Hematopoietic multipotent progenitor cell treated with erythropoietin and hydrocortisone succinate and interleukin-3 and kit ligand, for 15 days (in vitro differentiated cells): ENCODE data around the gene EIF3F.

Source experiments
- DNase-seq: peaks from one replicate; pipeline ENCODE4 v3.0.0-alpha.2; 2015; ENCODE audit warnings: low spot score

EIF3F gene

GRCh38 chr11:8039530-8040260 lies 52.6 kb downstream of the EIF3F start:
- DNase-seq: no peak

- DNase-seq: no peak
Observed at GRCh38 chr11:8040261-8040920, 53.3 kb downstream of the EIF3F start.

GRCh38 chr11:8040921-8041285 lies 53.8 kb downstream of the EIF3F start:
- DNase-seq: no peak

- no peak for DNase-seq
Observed at GRCh38 chr11:8041576-8041975, 54.4 kb downstream of the EIF3F start.

- no peak for DNase-seq
Observed at GRCh38 chr11:8043756-8044155, 56.6 kb downstream of the EIF3F start.

GRCh38 chr11:8045839-8046238 lies 58.7 kb downstream of the EIF3F start:
- DNase-seq: no peak

GRCh38 chr11:8047382-8047781 lies 60.2 kb downstream of the EIF3F start:
- no peak for DNase-seq

- DNase-seq: no peak
Observed at GRCh38 chr11:8049084-8049483, 61.9 kb downstream of the EIF3F start.
